ENCODE measurements around the gene TACC2.
"Not testable (repeated sequence)": the region's sequence is repeated elsewhere in the genome, so short reads cannot be mapped to it uniquely, and the experiment has no call there.

TACC2 gene

DNA sequence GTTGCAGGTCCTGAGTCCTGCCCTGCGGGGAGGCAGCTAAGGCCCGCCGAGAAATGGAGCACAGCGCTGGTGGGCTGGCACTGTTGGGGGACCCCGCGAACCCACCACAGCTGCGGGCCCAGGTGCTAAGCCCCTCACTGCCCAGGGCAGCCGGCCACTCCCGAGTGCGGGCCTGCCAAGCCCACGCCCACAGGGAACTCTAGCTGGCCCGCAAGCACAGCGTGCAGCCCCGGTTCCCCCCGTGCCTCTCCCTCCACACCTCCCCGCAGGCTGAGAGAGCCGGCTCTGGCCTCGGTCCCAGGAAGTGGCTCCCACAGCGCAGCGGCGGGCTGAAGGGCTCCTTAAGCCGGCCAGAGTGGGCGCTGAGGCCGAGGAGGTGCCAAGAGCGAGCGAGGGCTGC, 10.5 kb upstream of the TACC2 start:
- no peak for DNase-seq (ENCODE audit: low read depth)

DNA sequence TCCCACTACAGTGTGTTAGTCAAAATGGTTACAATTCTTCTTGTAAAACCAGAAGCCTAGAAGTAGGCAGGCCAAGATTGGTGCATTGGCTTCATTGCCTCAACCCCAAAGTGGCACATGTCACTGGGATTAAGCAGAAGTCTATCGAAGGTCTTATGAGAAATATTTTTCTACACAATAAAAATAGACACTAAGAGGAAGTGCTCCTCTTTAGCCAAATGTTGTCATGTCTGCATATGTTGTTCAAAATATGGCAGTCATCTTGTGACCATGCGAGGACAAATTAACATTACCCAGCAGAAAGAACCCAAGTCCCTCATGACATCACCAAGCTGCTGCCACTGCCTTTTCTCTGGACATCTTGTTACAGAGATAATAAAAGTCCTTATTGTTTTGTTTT, 7.6 kb upstream of the TACC2 start:
- no peak for DNase-seq (ENCODE audit: low read depth)

DNA sequence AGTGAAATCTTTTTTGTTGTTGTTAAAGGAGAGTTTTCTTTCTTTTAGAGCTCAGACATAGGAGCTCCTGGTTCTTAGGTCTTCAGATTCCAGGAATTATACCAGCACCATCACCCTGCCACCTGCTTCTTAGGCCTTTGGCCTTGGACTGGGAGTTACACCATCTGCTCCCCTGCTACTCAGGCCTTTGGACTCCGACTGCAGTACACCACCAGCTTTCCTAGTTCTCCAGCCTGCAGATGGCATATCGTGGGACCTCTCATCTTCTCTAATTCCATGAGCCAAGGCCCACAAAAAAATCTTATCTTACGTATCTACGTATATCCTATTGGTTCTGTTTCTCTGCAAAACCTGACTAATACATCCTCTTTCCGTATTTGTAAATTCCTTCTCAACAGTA, 5.1 kb upstream of the TACC2 start:
- no peak for DNase-seq (ENCODE audit: low read depth)

DNA sequence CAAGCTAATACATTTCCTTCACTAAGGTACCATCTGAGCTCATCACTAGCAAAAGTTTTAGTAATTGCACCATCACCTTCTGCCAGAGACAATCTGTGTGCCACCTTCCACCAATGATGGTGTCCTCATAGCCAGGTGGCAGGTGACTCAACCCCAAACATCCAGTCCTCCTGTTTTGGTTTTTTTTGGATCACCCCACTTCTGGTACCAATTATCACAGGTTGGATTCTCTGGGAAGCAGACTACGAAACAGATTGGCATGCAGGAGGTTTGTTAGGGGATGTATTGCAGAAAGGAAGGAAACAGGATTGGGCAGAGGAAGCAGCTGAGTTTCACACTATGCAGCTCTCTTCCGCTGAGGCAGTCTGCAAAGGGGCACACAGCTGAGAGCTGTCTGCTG, 4.5 kb upstream of the TACC2 start:
- no peak for DNase-seq (ENCODE audit: low read depth)

DNA sequence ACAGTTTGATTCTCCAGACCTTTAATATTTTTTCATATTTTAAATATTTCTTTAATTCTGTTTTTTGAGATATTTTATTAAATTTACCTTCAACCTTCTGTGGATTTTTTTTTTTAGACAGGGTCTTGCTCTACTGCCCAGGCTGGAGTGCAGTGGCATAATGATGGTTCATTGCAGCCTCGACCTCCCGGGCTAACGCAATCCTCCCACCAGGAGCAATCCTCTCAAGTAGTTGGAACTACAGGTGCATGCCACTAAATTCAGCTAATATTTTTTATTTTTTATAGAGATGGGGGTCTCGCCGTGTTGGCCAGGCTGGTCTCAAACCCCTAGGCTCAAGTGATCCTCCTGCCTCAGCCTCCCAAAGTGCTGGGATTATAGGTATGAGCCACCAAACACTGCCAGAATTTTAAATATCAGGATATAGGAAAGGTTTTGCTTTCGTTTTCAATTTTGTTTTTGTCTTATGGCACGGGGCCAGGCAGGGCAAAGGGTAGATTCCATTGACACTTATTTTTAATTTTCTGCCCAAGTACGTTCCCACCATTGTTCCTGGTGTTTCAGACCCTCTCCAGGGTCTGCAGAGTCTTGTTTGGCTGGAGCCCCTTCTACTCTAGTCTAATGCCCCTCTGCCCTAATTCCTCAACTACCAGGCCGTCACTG, 1.2 kb downstream of the TACC2 start:
- DNase-seq (ENCODE audit: low read depth) = no peak

DNA sequence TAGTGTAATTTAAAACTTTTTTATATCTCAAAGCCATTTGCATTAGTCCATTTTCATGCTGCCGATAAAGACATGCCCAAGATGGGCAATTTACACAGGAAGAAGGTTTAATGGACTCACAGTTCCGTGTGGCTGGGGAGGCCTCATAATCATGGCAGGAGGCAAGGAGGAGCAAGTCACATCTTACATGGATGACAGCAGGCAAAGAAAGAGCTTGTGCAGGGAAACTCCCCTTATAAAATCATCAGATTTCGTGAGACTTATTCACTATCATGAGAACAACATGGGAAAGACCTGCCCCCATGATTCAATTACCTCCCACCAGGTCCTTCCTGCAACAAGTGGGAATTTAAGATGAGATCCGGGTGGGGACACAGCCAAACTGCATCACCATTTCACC, 2.8 kb downstream of the TACC2 start:
- not testable (repeated sequence) for DNase-seq (ENCODE audit: low read depth)

DNA sequence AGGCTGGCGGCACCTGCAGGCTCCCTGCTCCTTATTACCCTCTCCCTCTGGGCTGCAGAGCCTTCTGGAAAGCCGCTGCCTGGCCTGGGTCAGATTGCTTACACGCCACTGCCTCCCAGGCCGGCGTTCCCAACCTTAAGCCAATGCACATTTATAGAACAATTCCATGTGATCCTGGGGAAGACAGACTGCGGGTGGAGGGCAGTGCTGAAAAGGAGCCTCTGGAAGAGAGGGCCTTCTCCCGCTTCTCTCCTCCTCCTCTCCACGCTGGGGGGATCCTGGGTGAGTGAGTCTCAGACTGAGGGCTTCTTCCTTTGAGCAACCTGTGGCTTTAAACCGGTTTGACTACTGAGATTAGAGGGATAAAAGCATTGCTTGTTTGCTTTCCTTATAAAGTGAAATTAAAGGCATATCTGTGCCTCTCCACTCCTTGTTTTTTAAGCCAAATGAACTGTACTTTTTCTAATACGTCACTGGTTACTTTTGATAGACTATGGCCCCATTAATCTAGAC, 5.5 kb downstream of the TACC2 start:
- DNase-seq (ENCODE audit: low read depth) = no peak

DNA sequence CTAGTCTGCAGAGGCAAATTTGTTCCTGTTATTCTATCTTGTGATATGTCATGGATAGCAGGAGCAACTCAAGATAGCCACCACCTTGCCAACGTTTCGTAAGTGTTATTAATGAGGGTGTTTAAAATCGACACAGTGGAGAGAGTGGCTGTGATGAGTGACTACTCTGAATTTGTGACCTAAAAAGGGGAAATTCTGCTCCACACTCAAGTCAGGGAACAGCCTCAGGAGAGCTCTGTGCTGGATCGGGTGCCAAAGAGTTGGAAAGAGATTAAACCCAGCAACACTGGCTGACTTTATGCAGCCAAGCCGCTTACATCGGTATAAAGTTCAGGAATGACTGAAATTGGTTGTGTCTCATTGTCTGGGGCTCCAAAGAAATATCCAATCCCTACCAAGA, 9.5 kb downstream of the TACC2 start:
- no peak for DNase-seq (ENCODE audit: low read depth)

DNA sequence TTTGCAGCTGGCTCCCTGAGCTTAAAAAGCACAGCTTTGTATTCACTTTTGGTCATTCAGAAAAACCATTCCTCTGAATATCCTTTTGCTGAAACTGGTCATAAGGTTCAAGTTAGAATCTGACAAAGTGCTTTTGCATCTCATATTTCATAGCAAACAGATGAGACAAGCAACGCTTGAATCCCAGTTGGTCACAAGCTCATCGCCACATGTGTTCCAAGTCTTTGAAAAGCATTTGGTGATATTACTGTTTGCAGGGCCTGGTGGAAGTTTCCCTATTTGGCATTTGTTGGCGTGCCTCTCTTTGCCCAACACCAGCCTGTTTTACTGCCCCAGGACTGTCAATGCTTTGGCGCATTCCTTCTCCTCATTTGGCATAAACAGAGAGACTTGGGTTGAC, 10.3 kb downstream of the TACC2 start:
- DNase-seq (ENCODE audit: low read depth) = peak; percentile 61

DNA sequence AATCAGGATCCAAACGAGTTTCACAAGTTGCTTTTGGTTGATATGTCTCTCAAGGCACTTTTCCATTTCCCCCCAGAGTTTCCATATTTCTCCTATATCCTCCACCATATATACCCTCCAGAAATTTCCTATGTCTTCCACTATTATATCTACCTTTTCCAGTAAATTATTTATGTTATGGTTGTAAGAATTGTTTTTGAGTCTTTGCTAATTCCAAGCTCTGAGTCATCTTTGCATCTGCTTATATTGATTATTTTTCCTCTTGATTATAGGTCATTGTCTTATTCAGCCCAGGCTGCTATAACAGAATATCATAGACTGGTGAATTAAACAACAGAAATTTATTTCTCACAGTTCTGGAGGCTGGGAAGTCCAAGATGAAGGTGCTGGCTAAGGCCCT, 12.7 kb downstream of the TACC2 start:
- DNase-seq (ENCODE audit: low read depth) = no peak

DNA sequence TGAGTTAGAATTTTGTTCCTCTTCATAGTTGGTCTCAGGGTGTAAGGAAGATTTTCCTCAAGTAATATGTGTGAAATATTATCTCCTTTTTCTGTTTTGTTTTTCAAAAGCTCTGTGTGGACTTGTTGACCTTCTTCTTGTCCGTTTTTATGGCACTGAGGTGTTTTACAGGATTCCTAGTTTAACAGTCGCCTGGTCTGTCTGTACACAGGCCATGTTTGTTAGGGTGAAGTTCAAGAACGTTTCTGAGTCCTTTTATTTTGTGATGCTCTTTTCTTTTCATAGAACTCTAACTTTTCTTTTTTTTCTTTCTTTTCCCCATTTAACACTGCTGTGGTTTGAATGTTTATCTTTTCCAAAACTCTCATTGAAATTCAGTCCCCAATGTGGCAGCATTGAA, 18.5 kb downstream of the TACC2 start:
- no peak for DNase-seq (ENCODE audit: low read depth)

DNA sequence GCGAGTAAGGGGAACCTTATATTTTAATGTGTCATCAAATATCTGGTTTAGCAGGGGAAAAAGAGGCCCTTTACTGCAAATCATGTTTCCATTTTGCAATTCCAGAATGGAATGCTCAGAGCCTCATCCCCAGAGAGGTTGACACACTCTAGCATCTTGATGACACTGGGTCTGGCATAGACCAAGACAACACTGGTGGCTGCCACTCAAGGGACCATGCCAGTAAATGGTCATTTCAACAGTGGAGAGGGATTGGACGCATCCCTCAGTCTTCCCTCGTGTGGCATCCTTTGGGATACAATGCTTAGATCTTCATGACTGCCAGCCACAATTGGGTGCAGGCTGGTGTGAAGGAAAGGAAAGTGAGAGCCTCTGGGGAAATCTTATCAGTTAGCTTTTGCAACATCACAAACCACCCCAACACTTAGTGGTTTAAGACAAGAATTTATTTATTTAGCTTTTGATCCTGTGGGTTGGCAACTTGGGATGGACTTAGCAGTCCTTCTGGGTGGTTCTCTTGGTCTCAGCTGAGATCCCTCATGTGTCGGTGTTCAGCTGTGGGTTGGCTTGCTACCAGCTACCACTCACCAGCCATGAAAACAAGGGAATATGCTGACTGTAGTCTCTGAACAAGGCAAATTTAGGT, 21.6 kb downstream of the TACC2 start:
- DNase-seq (ENCODE audit: low read depth) = peak; percentile 28

DNA sequence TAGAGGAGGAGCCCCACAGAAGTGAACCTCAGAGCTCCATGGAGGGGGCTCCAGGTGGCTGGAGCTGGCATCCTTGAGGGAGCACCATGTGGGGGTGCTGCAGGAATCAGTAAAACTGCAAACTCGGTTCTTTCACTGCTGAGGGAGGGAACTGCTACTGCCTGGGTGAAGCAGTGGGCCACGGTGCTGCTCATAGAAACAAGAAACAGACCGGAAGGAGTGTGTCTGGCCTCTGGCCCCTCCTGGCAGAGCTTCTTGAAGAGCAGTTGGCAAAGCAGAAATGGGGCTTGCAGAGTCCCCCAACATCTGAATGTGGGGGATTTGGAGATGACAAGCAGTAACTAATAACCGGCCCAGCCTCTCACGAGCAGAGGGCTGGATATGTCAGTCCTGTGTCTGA, 23.8 kb downstream of the TACC2 start:
- DNase-seq (ENCODE audit: low read depth) = no peak

DNA sequence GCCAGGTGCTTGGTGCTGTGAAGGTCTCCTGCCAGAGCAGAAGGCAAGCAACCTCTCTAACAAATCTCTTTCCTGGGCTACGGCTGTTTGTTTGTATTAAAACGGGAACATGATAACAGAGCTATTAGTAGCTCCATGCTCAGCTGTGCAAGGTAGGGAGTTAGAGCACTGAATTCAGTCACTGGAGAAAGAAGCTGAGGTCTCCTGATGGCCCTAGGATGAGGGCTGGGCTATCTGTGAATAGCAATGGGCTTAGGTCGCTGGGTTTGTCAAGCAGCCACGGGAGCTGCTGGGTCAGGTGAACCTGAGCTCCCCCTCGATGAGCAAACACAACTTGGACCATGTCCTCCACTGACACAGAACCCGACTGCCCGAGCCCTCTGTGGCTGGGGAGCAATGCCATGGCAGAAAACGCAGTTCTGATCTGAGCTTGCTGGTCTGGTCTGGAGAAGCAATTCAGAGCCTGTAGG, 24.4 kb downstream of the TACC2 start:
- no peak for DNase-seq (ENCODE audit: low read depth)

DNA sequence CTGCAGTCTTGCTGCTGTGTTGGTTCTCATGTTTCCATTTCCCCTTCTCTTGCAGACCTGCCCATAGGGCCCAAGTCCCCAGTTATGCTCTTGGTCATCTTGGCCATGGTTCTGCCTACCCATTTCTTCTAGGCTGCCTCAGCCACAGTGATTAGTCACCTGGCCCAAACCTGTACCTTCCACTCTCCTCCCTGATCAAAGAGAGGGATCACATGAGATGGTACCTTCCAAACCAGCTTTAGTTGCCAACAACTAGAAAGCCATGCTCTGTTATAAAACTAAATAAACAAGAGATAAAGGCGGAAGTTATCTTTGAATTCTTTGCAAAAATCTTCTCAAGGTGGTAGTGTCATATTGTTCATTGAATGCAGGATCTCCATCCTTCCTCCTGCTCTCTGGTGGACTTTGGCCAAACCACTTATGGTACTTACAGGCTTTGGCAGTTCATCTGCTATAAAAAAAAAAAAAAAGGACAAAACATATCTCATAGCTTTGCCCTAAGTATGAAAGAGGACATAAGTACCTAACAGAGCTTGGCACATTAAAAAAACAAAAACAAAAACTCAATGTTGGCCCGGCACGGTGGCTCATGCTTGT, 25.8 kb downstream of the TACC2 start:
- no peak for DNase-seq (ENCODE audit: low read depth)

DNA sequence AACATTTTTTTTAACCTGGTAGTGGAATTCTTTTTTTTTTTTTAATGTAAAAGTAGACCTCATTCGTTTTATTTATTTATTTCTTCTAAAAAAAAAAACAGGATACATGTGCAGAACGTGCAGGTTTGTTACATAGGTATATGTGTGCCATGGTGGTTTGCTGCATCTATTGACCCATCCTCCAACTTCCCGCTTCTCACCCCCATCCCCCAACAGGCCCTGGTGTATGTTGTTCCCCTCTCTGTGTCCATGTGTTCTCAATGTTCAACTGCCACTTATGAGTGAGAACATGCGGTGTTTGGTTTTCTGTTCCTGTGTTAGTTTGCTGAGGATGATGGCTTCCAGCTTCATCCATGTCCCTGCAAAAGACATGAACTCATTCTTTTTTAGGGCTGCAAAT, 29.0 kb downstream of the TACC2 start:
- not testable (repeated sequence) for DNase-seq (ENCODE audit: low read depth)

DNA sequence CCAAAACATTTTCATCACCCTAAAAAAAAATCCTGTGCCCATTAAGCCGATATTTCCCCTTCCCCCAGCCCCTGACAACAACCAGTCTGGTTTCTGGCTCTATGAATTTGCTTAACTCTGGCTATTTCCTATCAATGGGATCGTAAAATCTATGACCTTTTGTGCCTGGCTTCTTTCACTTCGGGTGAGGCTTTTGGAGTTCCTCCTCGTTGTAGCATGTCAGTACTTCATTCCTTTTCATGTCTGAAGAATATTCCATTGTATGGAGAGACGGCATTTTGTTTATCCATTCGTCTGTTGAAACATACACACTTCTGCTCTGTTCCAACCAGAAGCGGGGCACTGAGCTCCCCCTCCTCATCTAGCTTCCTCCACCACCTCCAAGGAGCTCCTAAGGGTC, 29.5 kb downstream of the TACC2 start:
- no peak for DNase-seq (ENCODE audit: low read depth)

DNA sequence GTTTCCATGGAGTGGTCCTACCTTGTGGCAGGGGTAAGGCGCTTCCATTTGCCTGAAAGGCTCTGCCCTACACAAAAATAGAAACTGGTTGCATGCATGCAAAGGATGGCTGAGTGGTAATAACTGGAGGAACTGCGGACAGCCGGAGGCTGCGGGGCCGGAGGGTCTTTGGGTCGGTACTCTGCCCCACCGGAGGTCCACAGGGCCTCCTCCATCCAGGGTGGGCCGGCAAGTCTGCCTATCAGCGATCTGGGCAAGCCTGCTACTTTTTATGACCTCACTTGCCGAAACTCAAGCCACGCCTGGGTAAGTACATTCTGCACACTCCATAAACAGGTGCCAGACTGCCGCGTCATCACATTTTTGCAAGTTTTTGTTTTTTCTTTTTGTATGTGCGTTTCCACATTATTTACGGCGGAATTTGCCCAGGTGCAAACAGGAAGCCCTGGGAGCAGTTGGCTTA, 30.0 kb downstream of the TACC2 start:
- DNase-seq (ENCODE audit: low read depth) = no peak

DNA sequence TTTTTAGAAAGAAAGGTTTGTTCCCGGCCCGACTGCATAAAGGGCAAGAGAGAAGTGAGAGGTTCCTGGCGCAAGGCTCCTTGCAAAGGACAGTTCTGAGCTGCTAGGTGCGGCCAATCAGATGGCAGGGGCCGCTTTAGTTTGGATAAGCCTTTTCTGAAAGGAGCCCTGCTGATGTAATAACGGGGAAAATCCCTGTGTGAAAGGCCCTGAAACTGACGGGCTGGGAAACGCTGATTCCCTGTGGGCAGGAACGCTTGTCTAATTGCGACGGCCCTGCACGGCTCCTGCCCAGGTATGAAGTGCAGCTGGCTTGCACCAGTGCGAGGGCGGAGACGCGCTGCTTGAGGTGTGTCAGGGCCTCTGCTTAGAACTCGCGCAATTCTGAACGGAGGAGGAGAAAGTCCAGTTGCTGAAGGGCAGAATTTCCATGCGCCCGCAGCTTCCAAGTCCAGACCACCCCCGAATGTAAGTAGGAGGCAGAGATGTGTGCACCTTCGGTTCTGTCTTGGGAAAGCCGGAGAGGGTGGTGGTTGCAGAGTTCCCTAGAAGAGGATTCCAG, 30.5 kb downstream of the TACC2 start:
- DNase-seq (ENCODE audit: low read depth) = no peak

DNA sequence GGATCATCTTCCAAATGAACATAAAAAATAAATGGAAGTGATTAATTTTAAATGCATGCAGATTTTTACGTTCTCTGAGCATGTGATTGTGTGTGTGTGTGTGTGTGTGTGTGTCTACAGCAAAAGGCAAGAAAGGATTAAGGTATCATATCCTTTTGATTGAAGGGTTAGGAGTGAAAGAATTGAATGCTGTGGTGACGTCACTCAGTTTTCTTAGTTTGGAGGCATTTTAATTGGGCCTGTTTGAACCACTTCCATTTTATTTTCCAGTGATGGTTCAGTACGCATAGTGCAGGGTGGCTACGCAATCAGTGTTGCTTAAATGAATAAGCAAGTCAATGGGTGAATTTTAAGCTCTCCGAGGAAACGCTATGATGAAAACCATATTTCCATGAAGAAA, 31.3 kb downstream of the TACC2 start:
- peak; percentile 79 for DNase-seq (ENCODE audit: low read depth)

DNA sequence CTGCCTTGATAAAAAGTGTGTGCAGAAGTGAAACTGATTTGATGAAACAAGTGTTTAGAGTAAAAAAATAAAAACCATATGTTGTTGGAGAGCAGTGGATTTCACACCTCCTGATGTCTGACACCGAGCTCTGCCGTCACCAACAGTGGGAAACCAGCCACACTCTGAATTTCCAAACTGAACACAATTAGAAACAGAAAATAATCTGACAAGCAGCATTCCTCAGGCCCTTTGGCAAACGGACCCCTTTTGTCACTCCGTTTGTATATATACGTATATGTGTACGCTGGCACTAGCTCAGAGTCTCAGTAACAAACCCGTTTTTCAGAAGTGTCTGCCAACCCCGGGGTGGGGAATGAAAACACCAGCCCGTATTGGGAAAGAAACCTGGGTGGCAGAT, 32.4 kb downstream of the TACC2 start:
- DNase-seq (ENCODE audit: low read depth) = peak; percentile 95

DNA sequence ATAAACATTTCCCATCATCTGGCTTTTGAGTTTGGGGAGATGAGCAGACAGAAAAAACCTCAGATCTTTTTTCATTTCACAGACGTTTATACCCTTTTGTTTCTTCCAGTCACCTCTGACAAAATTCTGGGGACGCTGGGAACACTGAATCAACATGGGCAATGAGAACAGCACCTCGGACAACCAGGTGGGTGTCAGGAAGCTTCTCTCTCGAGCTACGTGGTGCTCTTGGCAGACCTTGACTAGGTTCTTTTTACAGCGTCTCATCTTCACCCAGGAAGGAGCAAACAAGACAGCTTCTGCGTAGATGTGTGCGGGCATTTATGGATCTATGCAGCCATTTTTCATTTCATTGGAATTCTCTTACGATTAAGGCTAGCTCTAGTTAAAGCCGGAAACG, 32.9 kb downstream of the TACC2 start:
- DNase-seq (ENCODE audit: low read depth) = no peak

DNA sequence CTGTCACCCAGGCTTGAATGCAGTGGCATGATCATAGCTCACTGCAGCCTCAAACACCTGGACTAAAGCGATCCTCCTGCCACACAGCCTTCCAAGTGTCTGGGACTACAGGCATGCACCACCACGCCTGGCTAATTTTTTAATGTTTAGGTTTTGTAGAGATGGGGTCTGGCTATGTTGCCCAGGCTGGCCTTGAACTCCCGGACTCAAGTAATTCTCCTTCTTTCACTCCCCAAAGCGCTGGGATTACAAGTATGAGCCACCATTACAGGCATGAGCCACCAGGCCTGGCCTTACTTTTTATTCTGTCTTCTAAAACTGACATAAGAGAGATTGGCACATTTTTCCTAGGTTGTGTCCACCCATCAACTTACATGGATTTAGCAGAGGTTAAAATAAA, 33.3 kb downstream of the TACC2 start:
- DNase-seq (ENCODE audit: low read depth) = no peak
